SW480 (cell line): ENCODE results near the gene ELFN1.

Experiments used
- DNase-seq: peaks from one replicate; pipeline ENCODE4 v3.0.0-alpha.2; 2016; ENCODE audit warnings: low spot score

Gene ELFN1

DNA sequence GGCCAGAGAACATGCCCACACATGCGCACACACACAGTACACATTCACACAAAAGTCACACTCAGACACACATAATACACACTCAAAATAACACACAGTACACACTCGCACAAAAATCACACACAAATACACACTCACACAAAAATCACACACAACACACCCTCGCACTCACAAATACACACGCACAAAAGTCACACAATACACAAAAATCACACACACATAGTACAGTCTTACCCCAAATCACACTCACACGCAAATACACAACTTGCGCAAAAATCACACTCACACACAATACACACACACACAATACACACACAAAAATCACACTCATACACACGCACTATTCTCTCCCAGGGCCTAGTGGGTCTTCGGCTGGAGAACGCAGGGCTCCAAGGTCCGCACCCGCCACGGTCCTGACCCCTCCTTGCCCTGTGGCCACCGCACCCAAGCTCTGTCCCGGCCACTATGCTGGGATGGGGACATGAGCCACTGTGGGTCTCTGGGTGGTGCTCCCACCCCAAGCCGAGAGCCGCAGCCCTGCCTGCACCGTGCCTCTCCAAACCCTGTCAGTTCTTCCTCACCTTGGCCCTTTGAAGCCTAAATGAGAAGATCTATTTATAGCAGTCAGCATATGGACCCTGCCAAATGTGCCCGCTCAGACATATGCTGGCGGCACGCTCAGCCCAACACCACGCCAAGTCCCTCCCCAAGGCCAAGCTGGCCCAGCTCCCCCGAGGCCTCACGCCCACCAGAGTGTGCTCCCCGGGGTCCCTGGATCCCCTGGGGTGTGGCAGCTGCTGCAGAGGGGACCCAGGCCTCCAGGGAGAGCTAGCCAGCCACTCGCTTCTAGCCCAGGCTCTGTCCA is 55.9 kb downstream of the ELFN1 start:
- no peak for DNase-seq

- DNase-seq = no peak
Observed at GRCh38 chr7:1727079-1727478, 57.0 kb downstream of the ELFN1 start.

GRCh38 chr7:1727812-1728570 is 57.9 kb downstream of the ELFN1 start:
- DNase-seq = no peak

DNA sequence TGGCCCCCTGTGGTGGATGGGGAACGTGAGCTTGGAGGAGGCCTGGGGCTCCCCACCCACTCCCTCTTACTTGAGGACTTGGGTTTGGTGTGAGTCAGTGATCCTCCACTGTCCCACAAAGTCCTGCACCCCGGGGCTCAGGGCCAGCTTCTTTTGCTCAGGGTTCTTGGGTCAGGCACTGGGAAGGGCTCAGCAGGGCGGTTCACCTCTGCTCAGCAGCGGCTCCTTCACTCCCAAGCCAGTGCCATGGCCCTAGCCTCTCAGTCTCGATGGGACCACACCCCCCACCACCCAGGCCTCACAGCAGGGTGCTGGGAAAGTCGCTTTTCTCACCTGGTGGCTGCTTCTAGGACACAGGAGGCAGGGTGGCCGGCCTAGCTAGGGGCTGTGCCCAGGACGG is 59.1 kb downstream of the ELFN1 start:
- no peak for DNase-seq

GRCh38 chr7:1729773-1730172 is 59.7 kb downstream of the ELFN1 start:
- no peak for DNase-seq

- DNase-seq = no peak
Observed at GRCh38 chr7:1732072-1732471, 62.0 kb downstream of the ELFN1 start.

- DNase-seq = no peak
Observed at GRCh38 chr7:1732645-1733044, 62.6 kb downstream of the ELFN1 start.

- peak; percentile 77 for DNase-seq
Observed at GRCh38 chr7:1733206-1733907, 63.3 kb downstream of the ELFN1 start.

- DNase-seq = no peak
Observed at GRCh38 chr7:1733908-1734730, 64.0 kb downstream of the ELFN1 start.

DNA sequence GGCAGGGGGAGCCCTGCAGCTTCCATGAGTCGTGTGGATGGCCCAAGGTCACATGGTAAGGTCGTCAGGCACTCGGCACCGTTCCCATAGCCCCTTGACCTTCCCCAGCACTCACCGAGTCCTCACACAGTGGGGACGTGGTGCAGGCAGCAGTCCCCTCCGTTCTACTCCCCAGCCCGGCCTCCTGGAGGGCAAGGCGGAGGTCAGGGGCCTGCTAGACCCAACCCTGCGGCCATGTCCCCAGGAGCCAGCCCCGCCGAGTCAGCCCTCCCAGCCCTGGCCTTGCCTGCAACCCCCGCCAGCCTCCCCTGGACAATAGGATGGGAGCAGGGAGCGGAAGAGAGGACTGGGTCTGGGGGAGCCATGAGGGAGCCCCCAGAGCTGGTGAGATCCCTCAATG is 65.2 kb downstream of the ELFN1 start:
- no peak for DNase-seq

DNA sequence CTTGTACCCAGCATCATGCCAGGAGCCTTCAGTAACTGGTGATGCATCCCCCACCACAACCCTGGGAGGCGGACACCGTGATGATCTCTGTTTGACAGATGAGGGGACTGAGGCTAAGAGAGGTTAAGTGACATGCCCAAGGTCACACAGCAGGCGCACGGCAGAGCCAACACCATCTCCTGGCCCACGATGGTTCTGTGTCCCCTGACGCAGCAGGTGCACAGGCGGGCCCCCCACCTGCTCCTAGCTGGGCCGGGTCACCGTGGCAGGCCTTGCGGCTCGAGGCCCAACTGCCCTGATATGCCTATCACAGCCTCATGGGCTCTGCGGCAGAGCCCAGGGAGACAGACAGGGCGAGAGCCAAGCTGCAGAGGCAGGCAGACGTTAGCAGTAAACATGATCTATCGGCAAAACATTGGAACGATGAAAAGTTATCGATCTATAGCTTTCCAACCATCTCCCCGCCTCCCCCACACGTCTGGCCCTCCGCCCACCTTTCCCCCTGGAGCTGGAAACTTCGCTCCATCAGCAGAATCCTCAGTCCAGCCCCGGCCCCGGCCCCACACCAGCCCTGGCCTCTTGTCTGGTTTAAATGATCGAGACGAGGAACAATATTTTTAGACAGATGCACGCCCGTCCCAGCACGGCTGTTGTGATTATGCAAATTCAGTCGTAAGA is 65.9 kb downstream of the ELFN1 start:
- DNase-seq = no peak

- no peak for DNase-seq
Observed at GRCh38 chr7:1736484-1736817, 66.4 kb downstream of the ELFN1 start.

DNA sequence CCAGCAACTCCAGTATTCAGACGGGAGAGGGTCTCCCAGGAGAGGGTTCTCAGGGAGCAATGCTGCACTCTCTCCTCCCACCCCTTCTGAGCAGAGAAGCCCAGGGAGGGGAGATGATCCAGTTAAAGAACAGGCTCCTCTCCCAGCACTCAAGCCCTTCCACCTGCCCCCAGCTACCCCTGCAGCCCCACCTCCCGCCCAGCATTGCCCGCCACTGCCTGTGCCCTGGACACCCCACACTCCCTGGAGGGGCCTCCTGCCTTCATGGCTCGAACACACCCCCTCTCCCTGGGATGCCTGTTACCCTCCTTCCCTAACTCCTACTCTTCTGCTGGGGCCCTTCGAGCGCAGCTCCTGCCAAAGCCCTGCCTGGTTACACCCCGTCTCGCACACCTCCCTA is 66.8 kb downstream of the ELFN1 start:
- DNase-seq = no peak

- DNase-seq = no peak
Observed at GRCh38 chr7:1737523-1737922, 67.4 kb downstream of the ELFN1 start.

- DNase-seq = no peak
Observed at GRCh38 chr7:1737956-1738355, 67.9 kb downstream of the ELFN1 start.

DNA sequence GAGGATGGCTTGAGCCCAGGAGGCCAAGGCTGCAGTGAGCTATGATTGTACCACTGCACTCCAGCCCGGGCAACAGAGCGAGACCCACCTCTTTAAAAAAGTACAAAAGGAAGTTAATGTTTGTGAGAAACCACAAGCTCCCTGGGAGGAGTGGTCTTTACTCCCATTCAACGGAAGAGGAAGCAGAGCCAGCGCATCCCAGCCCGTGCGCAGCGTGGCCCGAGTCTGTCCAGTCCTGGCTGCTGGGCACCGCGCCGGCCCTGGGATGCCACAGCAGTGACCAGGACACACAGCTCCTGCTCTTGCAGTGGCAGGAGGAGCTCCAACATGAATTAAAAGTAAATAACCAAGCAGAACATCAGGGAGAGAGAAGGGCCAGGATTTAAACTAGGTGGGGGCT is 68.4 kb downstream of the ELFN1 start:
- DNase-seq = no peak

GRCh38 chr7:1738956-1739355 is 68.9 kb downstream of the ELFN1 start:
- no peak for DNase-seq

- no peak for DNase-seq
Observed at GRCh38 chr7:1739593-1739992, 69.5 kb downstream of the ELFN1 start.

DNA sequence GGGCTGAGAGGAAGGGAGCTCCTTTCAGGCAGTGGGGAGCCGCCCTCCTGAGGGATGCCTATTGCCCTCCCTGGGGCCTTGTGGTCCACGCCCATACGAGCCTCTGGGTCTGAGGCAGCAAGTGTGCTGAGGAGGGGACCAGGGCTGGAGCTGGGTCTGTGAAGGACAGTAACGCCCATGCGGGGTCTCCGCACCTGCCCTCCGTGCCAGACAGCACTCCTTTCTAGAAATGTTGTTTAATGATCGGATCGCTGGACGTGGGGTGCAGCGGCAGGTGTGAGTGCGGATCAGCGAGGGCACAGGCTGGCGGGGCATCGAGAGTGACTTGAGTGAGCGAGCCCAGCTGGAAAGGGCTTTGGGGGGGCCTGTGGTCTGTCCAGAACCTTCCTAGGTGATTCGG is 70.1 kb downstream of the ELFN1 start:
- no peak for DNase-seq

DNA sequence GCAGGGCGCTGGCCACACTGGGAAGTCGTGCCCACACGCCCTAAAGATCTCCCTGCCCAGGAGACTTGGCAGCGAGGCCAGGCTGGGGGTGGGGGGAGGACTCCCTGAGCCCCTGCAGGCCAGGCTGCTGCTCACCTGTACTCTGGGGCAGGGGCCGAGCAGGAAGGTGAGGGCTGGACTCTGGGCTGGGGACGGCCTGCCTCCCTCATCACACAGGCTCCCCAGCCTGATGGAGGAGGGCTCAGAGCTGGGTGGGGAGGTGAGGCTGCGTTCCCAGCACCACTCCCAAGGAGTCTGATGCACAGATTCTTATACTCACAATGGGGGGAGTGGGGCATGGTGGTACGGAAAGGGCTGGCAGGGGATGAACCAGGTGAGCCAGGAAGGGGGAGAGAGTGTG is 71.2 kb downstream of the ELFN1 start:
- DNase-seq = no peak

DNA sequence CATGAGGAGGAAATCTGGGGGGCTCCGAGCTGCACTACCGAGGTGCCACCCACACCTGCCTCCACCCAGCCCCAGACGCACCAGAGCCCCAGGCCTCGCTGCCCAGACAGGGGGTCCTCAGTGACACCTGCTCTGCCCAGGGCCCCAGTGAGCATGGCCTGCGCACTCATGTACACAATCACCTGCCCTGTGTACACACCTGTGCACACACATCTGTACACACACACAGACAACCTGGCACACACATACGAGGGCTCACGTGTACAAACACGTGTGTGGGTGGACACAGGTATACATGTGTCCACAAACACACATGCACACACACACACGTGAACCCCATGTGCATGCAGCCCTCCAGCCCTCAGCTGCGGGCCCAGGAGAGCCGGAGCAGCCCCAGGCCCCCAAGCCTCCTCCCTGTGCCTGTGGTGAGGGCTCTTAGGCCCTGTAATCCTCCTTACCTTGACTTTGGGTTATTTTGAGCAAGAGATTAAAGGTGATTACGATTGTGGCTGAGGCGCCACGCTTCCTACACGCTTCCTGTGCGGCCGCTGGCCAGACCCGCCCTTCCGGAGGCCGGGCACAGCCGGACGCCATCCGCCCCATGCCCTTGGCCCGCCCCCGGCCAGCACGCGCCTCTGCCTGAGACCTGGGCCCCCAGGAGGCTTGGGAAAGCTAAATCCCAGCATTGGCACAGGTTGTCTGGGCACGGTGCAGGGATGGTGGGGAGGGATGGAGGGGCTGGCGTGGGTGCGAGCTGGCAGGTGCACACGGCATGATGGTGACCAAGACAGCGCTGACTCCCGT is 71.9 kb downstream of the ELFN1 start:
- peak; percentile 81 for DNase-seq
